ENCODE data around the gene CHTOP.

The CHTOP gene

GRCh38 chr1:153626477-153626903 is 7.4 kb upstream of the CHTOP start:
- no peak for TF ChIP-seq CTCF (IDR thresholded peaks at IDR 0.05; ENCODE audit: insufficient read depth, low read depth, low read length, missing control alignments)
- peak overlapping the region; percentile 62 for H3K4me3 ChIP-seq (ENCODE audit: low read length)
- DNase-seq (ENCODE audit: low read depth), result no peak

DNA sequence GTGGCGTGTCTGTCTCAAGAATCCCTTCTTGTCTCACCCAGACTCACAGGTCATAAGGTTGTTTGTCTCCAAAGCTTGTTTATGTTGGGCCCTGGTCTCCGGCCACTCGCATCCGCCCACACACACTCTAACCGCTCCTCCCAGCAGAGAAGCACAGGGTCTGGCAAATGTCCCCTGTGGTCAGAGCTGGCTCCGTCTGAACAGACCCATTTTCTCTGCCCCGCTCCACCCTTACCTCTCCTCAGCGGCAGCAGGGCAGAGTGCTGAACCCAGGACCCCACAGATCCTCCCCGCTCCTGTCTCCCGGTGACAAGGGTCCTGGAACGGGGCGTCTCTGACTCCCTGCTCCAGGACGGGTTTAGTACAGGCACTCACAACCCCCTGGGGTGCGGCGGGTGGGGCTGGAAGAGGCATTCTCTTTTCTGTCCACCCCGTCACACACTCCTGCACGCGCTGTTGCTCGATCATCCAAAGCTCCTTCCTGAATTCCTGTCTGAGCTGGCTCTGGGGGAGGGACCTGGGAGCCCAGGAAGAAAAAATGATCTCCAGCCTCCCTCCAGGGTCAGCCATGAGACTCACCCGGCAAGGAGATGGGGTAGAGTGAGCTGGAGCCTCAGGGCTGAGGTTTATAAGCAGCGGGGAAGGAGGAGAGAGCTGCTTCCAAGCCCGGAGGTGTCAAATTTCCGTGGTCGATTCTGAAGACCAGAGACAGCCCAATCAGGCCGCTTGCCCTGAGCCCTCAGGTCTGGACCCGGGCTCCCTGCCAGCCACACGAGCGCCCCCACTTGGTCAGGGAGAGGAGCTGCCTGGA is 6.8 kb upstream of the CHTOP start, which contains the start of gene S100A13:
S100A13 (minus strand) TSS at position 602 of the 811 bp plus-strand sequence. CDS start 1,033 bp downstream, outside the sequence.
- peak; percentile 42 for TF ChIP-seq CTCF (IDR thresholded peaks at IDR 0.05; ENCODE audit: insufficient read depth, low read depth, low read length, missing control alignments)
- peak within 1 kb of the TSS; percentile 62 for H3K4me3 ChIP-seq (ENCODE audit: low read length)
- peak; percentile 87 for DNase-seq (ENCODE audit: low read depth)

DNA sequence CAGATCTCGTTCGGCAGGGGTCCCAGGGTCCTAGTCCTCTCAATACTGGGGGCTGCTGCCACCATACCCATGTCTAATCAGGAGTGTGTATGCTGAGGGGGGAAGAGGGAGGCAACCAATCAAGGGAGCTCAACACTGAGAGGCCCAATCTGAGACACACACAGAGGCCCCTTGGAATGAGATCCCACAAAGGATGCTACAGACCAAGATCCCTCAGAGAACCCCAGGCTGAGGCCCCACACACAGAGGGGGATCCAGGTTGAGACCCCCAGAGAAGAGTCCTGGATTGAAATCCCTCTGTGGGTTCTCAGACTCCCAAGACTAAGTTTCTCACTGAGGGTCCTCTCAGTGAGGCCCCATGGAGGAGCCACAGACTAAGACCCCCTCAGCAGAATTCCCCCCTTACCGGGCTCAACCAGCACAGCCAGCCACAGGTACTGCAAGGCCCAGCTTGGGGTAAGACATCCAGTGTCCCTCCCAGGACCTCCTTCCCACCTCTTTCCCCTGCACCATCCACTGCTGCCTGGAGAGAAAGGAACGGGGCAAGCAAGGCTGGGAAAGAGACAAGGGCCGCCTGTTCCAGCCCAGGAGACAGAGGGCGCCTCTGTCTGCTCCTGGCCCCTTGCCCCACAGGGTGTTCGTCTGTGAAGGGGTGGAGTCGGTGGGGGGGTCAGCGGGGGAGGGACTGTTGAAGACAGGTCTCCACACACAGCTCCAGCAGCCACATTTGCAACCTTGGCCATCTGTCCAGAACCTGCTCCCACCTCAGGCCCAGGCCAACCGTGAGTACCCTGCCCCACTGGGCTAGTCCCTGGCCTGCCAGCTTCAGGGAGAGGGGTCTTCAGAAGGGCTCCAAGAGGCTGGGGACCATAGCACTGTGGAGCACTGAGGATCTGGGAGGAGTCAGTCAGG is 5.9 kb upstream of the CHTOP start, which contains the start of gene S100A1:
S100A1 (plus strand) TSS at position 720 of the 912 bp plus-strand sequence. CDS start 2,088 bp downstream, outside the sequence.
- no peak for TF ChIP-seq CTCF (IDR thresholded peaks at IDR 0.05; ENCODE audit: insufficient read depth, low read depth, low read length, missing control alignments)
- peak within 1 kb of the TSS; percentile 62 for H3K4me3 ChIP-seq (ENCODE audit: low read length)
- no peak for DNase-seq (ENCODE audit: low read depth)

DNA sequence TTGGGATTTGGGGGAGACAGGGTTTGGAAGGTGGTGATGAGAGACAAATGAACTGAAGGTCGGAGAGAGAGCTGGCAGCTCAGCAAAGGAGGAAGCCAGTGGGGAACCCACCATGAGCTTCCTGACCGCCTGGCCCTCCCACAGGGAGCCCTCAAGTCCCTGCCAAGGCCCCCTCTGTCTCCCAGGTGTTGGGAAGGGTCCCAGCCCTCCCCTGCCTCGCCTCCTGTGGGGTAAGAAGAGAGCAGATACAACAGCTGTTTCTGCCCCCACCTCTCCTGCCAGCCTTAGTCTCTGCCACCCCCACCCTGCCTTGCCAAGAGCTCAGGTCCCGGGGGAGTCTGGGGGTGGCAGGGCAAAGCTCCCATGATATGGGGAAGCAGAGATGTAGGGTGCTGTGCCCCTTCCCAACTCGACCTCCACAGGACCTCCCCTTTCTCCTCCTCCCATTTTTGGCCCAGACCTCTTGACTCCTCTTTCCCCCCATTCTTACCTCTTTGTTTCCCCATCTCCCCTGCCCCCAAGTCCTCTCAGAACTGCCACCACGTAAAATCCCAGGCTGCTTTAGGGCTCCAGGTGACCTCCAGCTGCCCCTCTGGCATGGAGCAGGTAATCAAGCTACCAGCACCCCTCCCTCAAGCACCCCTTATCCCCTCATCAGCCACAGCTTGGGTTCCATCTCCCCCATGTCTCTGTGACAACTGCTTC is 5.1 kb upstream of the CHTOP start:
- no peak overlapping the region for H3K4me3 ChIP-seq (ENCODE audit: low read length)
- TF ChIP-seq CTCF (IDR thresholded peaks at IDR 0.05; ENCODE audit: insufficient read depth, low read depth, low read length, missing control alignments), result no peak
- DNase-seq (ENCODE audit: low read depth), result no peak

DNA sequence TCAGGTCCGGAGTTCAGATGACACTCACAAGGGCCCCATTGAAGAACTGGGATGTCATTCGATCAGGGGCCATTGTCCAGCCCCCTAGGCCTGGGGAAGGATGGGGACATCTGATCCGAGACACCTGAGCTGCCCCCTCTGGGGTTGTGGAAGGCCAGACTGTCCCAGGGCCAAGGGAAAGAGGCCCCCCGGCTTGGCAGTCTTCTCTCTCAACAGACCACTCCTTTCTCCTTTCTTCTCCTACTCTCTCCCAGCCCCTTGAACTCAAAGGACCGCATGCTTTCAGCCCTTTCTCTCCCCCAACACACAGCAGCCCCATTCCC is 4.6 kb upstream of the CHTOP start:
- H3K4me3 ChIP-seq (ENCODE audit: low read length), result no peak overlapping the region
- DNase-seq (ENCODE audit: low read depth), result no peak
- no peak for TF ChIP-seq CTCF (IDR thresholded peaks at IDR 0.05; ENCODE audit: insufficient read depth, low read depth, low read length, missing control alignments)

DNA sequence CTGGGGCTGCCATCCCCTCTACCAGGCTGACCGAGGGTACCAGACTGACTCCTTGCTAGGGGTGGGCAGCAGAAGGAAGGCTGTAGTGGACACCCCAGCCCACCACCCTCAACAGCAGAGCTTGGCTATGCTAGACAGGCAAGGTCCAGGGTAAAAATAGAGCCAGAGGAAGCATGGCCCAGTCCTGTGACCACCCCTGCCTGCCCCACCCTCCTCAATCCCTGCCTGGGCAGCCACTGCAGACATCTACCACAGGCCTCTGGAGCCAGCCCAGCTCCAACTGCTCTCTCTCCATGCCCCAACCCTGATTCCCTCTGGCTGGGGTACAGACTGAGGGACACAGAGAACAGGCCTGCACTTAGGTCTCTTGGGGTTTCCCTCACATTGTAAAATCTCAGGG is 3.9 kb upstream of the CHTOP start:
- TF ChIP-seq CTCF (IDR thresholded peaks at IDR 0.05; ENCODE audit: insufficient read depth, low read depth, low read length, missing control alignments), result no peak
- no peak overlapping the region for H3K4me3 ChIP-seq (ENCODE audit: low read length)
- no peak for DNase-seq (ENCODE audit: low read depth)

Data from epithelial cell of esophagus (primary cell).